ENCODE data around the gene SETD1B.
"Not testable (repeated sequence)": the region's sequence is repeated elsewhere in the genome, so short reads cannot be mapped to it uniquely, and the experiment has no call there.

SETD1B gene

DNA sequence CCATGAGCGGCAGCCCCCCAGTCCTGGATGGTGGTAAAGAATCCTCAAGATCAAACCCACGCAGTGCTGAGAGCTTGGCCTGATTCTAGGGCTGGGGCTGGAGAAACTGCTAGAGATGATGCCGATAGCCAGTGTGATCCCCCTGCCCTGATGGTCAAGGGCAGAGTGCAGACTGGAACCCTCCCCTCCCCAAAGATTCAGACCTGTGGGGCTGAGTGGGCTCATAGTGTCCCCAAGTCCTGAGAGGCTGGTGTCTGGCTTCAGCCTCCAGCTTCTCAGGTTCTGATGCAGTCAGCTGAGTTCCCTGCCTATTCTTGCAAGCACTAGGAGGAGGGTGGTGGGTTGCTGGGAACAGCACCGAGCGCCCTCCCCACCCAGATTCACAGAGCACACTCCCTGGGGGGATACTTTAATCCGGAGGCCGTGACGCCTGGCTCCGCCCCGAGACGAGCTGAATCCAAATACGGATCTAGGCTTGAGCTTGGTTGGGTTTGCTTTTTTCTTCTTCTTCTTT lies 22.3 kb upstream of the SETD1B start:
- no peak for DNase-seq

- DNase-seq = peak; percentile 76
Observed at GRCh38 chr12:121781998-121782979, 21.5 kb upstream of the SETD1B start.

DNA sequence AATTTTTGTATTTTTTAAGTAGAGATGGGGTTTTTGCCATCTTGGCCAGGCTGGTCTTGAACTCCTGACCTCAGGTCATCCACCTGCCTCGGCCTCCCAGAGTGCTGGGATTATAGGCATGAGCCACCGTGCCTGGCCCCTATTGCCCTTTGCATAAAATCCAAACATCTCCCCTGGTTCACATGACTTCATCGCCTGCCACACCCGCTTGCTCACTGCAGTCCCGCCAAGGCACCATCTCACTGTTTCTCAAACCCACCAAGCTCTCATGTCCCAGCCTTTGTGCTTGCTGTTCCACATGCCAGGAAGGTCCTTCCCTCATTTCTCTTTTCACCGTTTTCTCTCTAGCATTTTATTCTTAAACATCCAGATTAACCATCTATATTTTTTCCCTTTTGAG lies 20.0 kb upstream of the SETD1B start:
- no peak for DNase-seq

GRCh38 chr12:121784460-121784859 lies 19.3 kb upstream of the SETD1B start:
- DNase-seq = no peak

- no peak for DNase-seq
Observed at GRCh38 chr12:121786440-121786825, 17.4 kb upstream of the SETD1B start.

GRCh38 chr12:121787063-121788025 lies 16.5 kb upstream of the SETD1B start:
- peak; percentile 69 for DNase-seq

- DNase-seq = no peak
Observed at GRCh38 chr12:121788176-121788818, 15.5 kb upstream of the SETD1B start.

- peak; percentile 65 for DNase-seq
Observed at GRCh38 chr12:121789233-121789781, 14.5 kb upstream of the SETD1B start.

DNA sequence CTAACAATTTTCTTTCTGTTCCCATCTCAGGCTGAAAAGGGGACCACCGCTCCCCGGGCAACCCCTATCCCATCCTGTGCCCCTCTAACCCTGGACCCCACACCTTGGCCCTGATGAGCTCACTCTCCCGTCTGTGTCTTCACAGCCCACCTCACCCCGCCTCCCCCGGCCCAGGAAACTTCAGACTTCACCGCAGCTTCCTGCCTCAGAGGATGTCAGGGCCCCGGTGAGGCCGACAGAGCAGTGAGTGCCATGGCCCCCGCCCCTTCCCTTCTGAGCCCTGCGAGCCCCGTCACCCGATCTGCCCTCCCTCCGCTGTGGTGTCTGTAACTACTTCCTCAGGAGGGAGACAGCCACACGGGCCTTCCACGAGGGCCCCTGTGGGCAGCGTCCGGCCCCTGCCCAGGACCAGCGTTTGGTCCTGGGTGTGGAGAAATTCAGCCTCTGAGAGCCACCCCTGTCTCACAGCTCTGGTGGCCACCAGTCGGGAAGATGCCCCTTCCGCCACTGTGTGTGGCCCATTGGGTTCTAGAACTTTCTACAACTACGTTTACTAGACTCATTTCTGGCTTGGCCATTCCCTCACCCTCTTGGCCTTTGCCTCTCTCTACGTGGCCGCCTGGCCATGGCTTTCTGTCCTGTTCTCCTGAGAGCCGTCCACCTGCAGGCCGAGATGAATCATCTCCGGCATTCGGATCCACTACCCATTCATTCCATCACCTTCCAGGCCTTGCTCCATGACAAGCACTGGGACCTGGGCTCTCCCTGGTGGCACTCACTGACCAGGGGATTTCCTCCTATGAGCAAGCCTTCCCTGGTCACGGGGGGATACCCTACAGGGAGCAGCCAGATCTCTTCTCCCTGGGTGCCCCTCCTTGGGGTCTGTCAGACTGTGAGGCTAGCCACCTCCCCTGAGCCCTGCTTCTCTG lies 13.7 kb upstream of the SETD1B start:
- peak; percentile 96 for DNase-seq

GRCh38 chr12:121790785-121791184 lies 13.0 kb upstream of the SETD1B start:
- DNase-seq = not testable (repeated sequence)

DNA sequence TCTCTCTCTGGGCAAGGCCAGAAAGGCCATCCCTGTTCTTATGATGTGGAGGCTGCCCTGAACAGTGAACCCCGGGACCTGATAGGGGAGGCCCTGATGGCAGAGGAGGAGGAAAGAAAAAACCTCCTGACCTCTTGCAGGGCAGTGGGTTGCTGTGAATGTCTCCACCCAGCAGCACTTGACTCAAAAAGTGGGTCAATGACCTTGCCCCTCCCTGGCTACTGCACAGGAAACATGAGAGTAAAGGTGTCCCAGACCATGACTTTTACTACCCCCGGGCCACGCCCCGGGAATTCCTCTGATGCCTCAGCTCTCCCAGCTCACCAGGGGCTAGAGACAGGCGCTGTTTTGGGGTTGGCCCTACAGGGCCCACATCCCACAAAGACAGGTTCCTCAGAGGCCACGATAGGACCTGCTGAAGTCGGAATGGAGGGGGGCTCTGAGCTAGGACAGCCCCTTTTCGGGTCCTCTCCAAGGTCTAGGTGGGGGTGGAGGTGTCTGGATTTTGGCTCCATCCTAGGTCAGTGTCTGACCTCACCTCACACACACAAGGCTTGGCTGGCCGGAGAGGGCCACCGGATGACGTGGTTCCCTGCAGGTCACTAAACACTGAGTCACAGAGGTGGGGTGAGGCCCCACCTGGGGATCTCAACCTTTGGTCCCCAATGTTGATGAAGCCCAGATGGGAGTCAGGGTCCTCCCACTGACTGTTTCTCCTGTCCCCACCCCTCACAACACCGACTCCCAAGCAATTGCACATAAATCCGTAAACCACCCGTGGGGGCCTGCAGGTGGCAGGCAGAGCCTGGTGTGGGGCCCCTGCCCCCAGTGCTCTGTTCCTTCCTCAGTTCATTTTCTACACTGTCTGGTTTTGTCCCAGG lies 11.9 kb upstream of the SETD1B start:
- DNase-seq = peak; percentile 56

DNA sequence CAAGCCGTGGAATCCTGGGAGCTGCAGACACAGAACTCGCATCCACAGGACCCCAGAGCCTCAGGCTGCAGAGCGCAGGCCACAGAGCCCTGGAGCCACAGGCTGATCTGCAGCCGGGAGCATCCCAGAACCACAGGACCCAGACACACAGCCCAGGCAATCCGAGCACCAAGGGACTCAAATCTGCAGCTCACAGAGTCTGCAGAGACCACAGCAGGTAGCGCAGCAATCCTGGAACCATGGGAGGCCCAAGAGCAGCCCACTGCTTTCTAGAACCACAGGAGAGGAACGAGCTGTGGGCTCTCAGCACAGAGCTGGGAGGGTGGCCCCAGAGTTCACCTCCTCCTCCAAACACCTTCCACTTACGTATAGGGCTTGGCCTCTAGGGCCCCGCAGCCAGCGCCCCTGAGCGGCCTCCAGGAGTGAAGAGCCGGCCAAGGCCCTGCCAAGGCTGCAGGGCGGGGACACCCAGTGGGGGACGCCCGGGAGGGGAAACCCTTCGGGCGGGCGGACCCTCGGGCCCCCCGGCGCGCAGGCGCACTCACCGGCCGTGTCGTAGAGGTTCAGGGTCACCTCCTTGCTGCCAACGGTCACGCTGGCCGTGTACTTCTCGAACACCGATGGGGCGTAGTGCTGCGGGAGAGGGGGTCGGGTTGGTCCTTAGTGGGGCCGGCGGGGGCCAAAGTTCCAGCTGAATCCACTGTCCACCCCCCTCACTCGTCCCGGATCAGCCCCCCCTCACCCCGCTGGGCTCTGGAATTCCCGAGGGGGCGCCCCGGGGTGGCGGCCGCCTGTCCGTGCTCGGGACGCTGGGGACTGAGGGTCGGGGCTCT lies 11.0 kb upstream of the SETD1B start:
- peak; percentile 69 for DNase-seq

DNA sequence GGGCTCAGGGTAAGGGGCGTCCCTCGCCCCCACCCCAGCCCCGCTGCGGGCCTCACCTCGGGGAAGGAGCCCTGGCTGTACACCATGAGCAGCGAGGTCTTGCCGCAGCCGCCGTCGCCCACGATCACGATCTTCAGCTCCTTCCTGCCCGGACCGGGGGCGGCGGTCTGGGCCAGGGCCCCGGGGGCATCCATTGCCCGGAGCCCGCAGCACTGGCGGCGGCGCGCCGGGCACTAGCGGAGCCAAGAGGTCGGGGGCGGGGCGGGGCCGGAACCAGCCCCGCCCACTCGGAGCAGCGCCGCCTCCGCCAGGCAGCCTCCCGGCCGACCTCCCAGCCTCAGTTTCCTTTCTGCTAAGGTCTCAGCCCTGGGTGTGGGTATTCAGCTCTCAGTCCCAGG lies 10.4 kb upstream of the SETD1B start, which contains the start of gene RHOF:
TSS of gene RHOF (minus strand) at position 249 of the 398 bp plus-strand sequence. CDS start at position 194, 55 bp downstream.
- DNase-seq = peak; percentile 84

DNA sequence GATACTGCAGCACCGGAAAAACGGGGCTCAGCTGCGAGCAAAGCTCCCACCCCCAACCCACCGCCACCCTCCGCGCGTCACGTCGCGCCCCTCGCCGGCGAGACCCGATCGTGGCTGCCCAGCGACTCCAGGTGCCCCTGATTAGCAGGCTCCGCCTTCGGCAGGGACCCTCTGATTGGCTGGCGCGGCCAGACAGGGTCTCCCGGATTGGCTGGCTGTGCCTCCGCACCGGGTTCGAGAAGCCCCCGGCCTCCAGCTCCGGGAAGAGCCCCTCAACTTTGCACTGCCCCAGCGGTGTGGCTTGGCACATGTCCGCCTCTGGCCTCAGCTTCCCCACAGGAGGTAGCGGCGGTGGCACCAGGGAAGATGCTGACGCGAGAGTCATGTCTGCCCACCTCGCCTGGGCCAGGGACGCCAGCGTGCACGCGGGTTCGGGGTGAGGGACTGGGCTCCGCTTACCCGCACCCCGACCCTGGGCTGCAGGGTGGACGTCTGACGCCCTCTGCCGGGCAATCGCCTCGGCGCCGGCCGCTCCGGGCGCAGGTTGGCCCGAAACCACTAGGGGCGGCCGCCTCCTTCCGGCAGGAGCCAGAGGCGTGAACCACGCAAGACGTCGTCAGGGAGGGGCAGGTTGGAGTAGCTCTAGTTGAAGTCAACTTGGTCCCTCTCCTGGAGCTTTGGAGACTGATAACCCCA lies 9.8 kb upstream of the SETD1B start:
- DNase-seq = peak; percentile 97

- peak; percentile 54 for DNase-seq
Observed at GRCh38 chr12:121794534-121795033, 9.2 kb upstream of the SETD1B start.

DNA sequence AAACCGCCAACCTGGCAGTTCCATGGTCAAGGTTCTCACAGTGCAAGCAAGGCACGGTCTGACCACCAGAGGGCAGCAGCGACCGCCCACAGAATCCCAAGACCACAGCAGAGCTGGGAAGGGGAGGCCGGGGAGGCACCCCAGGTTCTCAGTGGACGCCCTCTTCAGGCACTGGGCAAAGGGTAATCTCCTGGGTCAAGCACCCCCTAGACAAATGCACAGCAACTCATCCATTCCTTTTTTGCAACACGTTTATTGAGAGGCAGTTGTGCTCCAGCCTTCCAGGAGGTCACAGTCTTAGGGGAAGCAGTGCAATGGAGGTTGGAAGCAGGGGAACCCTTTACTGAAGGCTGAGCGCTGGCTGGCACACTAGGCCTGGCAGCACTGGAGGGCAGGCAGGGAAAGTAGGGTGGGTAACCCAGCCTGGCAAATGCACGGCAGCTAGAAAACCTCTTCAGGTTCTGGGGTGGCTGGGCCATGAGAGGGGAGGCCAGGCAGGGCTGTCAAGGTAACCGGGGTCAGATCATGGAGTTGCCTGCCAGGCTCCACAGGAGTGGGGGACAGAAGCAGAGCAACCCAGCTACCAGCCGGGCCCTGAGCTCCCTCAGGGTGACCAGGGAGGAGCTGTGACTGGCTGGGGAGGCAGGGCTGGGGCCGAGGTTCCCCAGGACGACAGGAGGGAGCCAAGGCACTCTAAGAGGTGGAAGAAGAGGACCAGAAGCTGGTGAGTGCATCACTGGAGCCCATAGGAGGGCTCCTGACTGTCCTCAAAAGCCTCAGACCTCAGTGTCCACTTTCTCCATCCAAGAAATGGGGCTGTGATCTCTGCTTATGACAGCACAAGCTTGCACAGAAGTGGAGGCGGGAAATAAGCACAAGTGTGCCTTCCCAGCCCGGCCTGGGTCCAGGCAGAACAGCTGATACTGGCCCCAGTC lies 8.5 kb upstream of the SETD1B start:
- DNase-seq = peak; percentile 89
